ENCODE results near the gene LUZP1.

The LUZP1 gene

DNA sequence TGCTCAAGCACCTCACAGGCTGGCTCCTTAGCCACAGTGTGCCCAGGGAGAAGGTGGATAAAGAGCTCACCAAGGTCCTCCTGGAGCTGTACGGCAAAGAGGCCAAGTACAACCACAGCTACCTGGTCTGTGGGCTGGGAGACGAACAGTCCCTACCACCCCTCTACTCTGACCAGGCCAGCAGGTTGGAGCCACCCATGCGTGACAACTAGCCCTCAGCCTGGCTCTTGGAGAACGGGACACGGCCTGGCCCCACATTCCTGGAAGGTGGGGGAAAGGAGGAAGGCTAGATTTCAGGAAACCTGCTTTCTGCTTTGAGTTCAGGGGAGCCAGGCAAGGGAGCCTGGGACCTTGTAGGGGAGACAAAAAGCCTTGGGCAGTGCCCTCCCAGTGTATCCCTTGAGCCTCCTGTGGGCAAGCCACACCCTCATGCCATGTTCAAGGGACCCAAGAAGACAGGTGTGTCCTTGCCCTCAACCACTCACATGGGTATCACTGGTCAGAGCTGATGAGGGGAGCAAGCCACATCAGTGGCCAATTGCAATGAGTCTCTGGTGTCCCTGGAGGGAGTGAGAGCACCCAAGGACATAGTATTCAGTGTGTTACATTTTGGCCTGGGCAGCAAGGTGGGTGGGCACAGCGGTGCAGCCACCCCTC, 27.6 kb downstream of the LUZP1 start:
- no peak for DNase-seq (ENCODE audit: low read depth, low spot score)
- in situ Hi-C loops (cut with HindIII; ENCODE audit: low sequenced_read_pairs) = no loop called here
- TF ChIP-seq, protein P1, sequence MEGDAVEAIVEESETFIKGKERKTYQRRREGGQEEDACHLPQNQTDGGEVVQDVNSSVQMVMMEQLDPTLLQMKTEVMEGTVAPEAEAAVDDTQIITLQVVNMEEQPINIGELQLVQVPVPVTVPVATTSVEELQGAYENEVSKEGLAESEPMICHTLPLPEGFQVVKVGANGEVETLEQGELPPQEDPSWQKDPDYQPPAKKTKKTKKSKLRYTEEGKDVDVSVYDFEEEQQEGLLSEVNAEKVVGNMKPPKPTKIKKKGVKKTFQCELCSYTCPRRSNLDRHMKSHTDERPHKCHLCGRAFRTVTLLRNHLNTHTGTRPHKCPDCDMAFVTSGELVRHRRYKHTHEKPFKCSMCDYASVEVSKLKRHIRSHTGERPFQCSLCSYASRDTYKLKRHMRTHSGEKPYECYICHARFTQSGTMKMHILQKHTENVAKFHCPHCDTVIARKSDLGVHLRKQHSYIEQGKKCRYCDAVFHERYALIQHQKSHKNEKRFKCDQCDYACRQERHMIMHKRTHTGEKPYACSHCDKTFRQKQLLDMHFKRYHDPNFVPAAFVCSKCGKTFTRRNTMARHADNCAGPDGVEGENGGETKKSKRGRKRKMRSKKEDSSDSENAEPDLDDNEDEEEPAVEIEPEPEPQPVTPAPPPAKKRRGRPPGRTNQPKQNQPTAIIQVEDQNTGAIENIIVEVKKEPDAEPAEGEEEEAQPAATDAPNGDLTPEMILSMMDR (IDR thresholded peaks at IDR 0.05; ENCODE audit: low read depth, low read length) = no peak
- H3K4me3 ChIP-seq (ENCODE audit: low read depth, low read length) = no peak overlapping the region

GRCh38 chr1:23135268-23135667, 33.4 kb downstream of the LUZP1 start:
- H3K4me3 ChIP-seq (ENCODE audit: low read depth, low read length) = no peak overlapping the region
- in situ Hi-C loops (cut with HindIII; ENCODE audit: low sequenced_read_pairs) = no loop called here
- TF ChIP-seq, protein P1 (IDR thresholded peaks at IDR 0.05; ENCODE audit: low read depth, low read length) = no peak
- DNase-seq (ENCODE audit: low read depth, low spot score) = no peak

DNA sequence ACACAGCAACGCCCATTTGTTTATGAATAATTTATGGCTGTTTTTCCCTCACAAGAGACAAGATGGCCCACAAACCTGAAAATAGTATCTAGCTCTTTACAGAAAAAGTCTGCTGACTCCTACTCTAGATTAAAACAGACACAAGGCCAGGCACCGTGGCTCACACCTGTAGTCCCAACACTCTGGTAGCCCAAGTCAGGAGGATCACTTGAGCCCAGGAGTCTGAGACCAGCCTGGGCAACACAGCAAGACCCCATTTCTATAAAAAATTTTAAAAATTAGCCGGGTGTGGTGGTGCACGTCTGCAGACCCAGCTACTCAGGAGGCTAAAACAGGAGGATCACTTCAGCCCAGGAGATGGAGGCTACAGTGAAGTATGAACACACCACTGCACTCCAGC, 34.6 kb downstream of the LUZP1 start:
- in situ Hi-C loops (cut with HindIII; ENCODE audit: low sequenced_read_pairs) = no loop called here
- no peak for DNase-seq (ENCODE audit: low read depth, low spot score)

GRCh38 chr1:23133587-23133986, 35.1 kb downstream of the LUZP1 start:
- no peak for DNase-seq (ENCODE audit: low read depth, low spot score)
- in situ Hi-C loops (cut with HindIII; ENCODE audit: low sequenced_read_pairs) = no loop called here
- TF ChIP-seq, protein P1 (IDR thresholded peaks at IDR 0.05; ENCODE audit: low read depth, low read length) = no peak
- no peak overlapping the region for H3K4me3 ChIP-seq (ENCODE audit: low read depth, low read length)

More for the DNA sequence above, 34.6 kb downstream of the LUZP1 start:
- no peak overlapping the region for H3K4me3 ChIP-seq (ENCODE audit: low read depth, low read length)
- TF ChIP-seq, protein P1 (IDR thresholded peaks at IDR 0.05; ENCODE audit: low read depth, low read length) = no peak

DNA sequence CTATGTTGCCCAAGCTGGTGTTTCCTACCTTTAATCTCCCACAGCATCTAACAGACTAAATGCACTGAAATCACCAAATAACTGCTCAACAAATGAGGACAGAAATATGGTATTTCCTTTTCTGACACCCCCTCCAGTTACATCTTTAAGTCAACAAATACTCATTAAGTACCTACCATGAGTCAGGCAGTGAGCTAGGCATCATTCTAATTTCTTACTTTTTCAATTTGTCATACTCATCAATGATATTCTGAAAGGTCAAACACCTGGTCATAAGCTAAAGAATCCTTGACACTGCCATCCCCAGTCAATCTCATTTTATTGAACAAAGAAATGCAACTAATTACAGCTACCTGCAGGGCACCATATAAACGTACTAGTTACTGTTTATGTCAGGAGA, 36.6 kb downstream of the LUZP1 start:
- in situ Hi-C loops (cut with HindIII; ENCODE audit: low sequenced_read_pairs) = no loop called here
- TF ChIP-seq, protein P1 (IDR thresholded peaks at IDR 0.05; ENCODE audit: low read depth, low read length) = no peak
- no peak for DNase-seq (ENCODE audit: low read depth, low spot score)
- no peak overlapping the region for H3K4me3 ChIP-seq (ENCODE audit: low read depth, low read length)

DNA sequence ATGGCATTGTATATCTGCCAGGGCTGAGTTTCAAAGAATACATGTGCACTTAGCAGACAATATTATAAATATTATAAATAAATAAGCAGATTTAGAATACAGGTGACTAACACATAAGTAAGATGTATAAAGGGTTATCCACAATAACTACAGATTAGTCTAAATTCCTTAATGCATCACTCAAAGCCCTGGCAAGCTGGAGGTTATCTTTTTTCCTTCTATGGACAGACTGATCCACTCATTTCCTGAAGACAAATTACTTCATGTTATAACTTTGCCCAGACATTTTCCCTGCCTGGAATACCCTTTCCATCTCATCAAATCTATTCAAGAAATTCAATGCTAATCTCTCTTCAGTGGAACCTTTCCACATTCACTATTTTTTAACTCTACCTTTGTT, 38.8 kb downstream of the LUZP1 start:
- DNase-seq (ENCODE audit: low read depth, low spot score) = no peak
- no peak overlapping the region for H3K4me3 ChIP-seq (ENCODE audit: low read depth, low read length)
- in situ Hi-C loops (cut with HindIII; ENCODE audit: low sequenced_read_pairs) = no loop called here
- TF ChIP-seq, protein P1 (IDR thresholded peaks at IDR 0.05; ENCODE audit: low read depth, low read length) = no peak

All from astrocyte of the spinal cord (primary cell).